Sigmoid colon (tissue), 7 donors: Measurements from ENCODE around the gene MTPN. TPM values are rescaled to one million over a fixed set of nuclear protein-coding genes. Genes with fewer than 3 reads are reported as not detected.

Experiments
- DNase-seq: peaks from one replicate; pipeline ENCODE4 v3.0.0-alpha.2; 2019
- H3K27ac ChIP-seq, 4 donors: fragments of 200-600 bp; sonication (generic); one replicate each; pipeline ENCODE4 v1.5.1; 2016 to 2019; ENCODE audit warnings: mild to moderate bottlenecking in 1 of 4
- H3K27me3 ChIP-seq, 3 donors: fragments of 200-600 bp; sonication (generic); one replicate each; pipeline ENCODE4 v1.5.1; 2019; ENCODE audit warnings: mild to moderate bottlenecking in 1 of 3
- H3K36me3 ChIP-seq, 4 donors: fragments of 200-600 bp; sonication (generic); one replicate each; pipeline ENCODE4 v1.5.1; 2016 to 2019
- H3K4me1 ChIP-seq, 4 donors: fragments of 200-600 bp; sonication (generic); one replicate each; pipeline ENCODE4 v1.5.1; 2017 to 2019
- H3K4me3 ChIP-seq, 4 donors: fragments of 200-600 bp; sonication (generic); one replicate each; pipeline ENCODE4 v1.5.1; 2017 to 2019; ENCODE audit warnings: mild to moderate bottlenecking in 2 of 4, moderate library complexity in 1 of 4
- H3K9me3 ChIP-seq, 4 donors: fragments of 200-600 bp in 3 of 4; sonication (generic) in 3 of 4; one replicate each; pipeline versions ENCODE4 v1.5.1 to v1.6.1; 2013 to 2019
- EP300 ChIP-seq, 4 donors: sonication (generic); formaldehyde crosslinking; IDR thresholded peaks; one replicate each; pipeline ENCODE4 v1.6.1; 2017; ENCODE audit warnings: antibody characterized with exemption in 4 of 4
- POLR2A ChIP-seq, 2 donors: fragments of 450-650 bp; IDR thresholded peaks; one replicate each; pipeline ENCODE4 v1.6.1; 2016; ENCODE audit warnings: antibody characterized with exemption in 2 of 2, mild to moderate bottlenecking in 2 of 2, moderate library complexity in 2 of 2
- POLR2AphosphoS5 ChIP-seq, 4 donors: sonication (generic); formaldehyde crosslinking; IDR thresholded peaks; one replicate each; pipeline ENCODE4 v1.6.1; 2017; ENCODE audit warnings: antibody characterized with exemption in 4 of 4
- WGBS, 2 donors: extraction: QIAGEN DNeasy Blood & Tissue Kit; methylation state at CpG; one replicate each; pipeline ENCODE4 v1.1.7; 2013; 5-methylcytosine and 5-hydroxymethylcytosine counted together
- intact Hi-C: fragments of 100-400 bp; cut with DNase I; formaldehyde crosslinking; loops from one replicate; pipeline ENCODE4 v1.15.1; 2023
- polyA plus RNA-seq, 3 donors: library from polyadenylated mRNA; stranded (reverse); fragments of 200-250 nt; gene quantifications; one replicate each; pipeline ENCODE4 v1.2.3, GENCODE V29; 2013
- total RNA-seq, 4 donors: library from RNA; depleted of rRNA; stranded (reverse); fragments of >200 nt; gene quantifications; one replicate each; pipeline ENCODE4 v1.1.0, GENCODE V29; 2016
- TF ChIP-seq, protein P1 (sequence below), 4 experiments: fragments of 450-650 bp in 3 of 4; fragments of 200-600 bp in 1 of 4; IDR thresholded peaks; one replicate each; pipeline ENCODE4 v1.5.1; 2016 to 2019; ENCODE audit warnings: antibody characterized with exemption in 4 of 4, mild to moderate bottlenecking in 3 of 4, moderate library complexity in 2 of 4
- donor health status: healthy with polysubstance abuse.
- donor health status: Bipolar disorder and iron deficiency.
- donor health status: healthy.

The MTPN gene
- total and polyA plus RNA-seq, 7 donors = 65.5 to 96.7 (median 79.5) TPM

DNA sequence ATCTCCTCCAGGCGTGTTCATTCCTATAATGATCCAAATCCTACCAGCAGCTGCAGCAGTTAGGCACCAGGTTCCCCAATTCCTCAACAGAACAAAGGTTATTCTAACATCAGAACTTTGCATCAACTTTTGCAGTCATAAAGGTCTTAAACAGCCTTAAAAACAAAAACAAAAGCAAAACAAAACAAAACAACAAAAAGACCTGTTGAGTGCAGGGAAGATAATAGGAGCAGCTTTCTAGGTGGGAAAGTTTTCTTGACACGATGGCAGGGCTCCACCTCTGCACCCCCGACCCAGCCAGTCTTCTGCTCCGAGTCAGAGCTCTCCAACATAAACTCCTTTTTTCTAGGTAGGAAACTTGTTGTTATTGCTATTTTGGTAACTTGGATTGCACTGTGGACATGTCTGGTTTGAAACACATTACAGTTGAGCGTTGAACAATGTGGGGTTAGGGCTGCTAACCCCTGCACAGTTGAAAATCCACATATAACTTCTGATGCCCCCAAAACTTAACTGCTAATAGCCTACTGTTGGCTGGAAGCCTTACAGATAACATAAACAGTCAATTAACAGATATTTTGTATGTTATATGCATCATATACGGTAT is 77.6 kb downstream of the MTPN start:
- 78 to 79% methylated on average over 6 of the region's 6 CpGs for WGBS, 2 donors
- Histone ChIP-seq H3K36me3 (no peaks in the 10 kb centered on the region), H3K4me1 (no peaks in the 10 kb centered on the region), H3K27me3 (no peaks in the 10 kb centered on the region), H3K9me3 (no peaks in the 10 kb centered on the region), H3K27ac (no peak overlapping the region), H3K4me3 (no peak overlapping the region)
- TF ChIP-seq POLR2AphosphoS5 (IDR thresholded peaks at IDR 0.05) (no peak), EP300 (IDR thresholded peaks at IDR 0.05) (no peak), POLR2A (IDR thresholded peaks at IDR 0.05) (no peak)
- TF ChIP-seq, protein P1, sequence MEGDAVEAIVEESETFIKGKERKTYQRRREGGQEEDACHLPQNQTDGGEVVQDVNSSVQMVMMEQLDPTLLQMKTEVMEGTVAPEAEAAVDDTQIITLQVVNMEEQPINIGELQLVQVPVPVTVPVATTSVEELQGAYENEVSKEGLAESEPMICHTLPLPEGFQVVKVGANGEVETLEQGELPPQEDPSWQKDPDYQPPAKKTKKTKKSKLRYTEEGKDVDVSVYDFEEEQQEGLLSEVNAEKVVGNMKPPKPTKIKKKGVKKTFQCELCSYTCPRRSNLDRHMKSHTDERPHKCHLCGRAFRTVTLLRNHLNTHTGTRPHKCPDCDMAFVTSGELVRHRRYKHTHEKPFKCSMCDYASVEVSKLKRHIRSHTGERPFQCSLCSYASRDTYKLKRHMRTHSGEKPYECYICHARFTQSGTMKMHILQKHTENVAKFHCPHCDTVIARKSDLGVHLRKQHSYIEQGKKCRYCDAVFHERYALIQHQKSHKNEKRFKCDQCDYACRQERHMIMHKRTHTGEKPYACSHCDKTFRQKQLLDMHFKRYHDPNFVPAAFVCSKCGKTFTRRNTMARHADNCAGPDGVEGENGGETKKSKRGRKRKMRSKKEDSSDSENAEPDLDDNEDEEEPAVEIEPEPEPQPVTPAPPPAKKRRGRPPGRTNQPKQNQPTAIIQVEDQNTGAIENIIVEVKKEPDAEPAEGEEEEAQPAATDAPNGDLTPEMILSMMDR (IDR thresholded peaks at IDR 0.05) = no peak
- intact Hi-C loops = loop anchor here (5.0 kb wide), 1 partner anchor 1303 kb away; no protein-coding TSS in a partner anchor
- no peak for DNase-seq

DNA sequence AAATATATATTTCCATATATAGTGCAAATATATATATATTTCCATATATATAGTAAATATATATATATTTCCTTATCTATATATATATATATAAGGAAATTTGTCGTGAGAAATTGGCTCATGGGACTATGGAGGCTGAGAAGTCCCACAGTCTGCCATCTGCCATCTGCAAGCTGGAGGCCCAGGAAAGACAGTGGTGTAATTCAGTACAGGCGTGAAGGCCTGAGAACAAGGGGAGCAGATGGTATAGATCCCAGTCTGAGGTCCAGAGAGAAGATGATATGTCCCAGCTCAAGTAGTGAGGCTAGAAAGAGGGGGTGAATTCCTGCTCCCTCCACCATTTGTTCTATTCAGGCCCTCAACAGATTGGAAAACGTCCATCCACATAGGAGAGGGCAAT is 78.9 kb downstream of the MTPN start:
- 58 to 82% methylated on average over 3 of the region's 3 CpGs for WGBS, 2 donors
- H3K36me3 ChIP-seq = no peaks in the 10 kb centered on the region
- no peak overlapping the region for H3K4me3 ChIP-seq
- intact Hi-C loops = no loop called here
- TF ChIP-seq, protein P1 (IDR thresholded peaks at IDR 0.05) = no peak
- no peak for TF ChIP-seq POLR2AphosphoS5 (IDR thresholded peaks at IDR 0.05)
- H3K4me1 ChIP-seq = no peaks in the 10 kb centered on the region
- H3K27ac ChIP-seq = no peak overlapping the region
- DNase-seq = no peak
- no peaks in the 10 kb centered on the region for H3K9me3 ChIP-seq
- no peaks in the 10 kb centered on the region for H3K27me3 ChIP-seq

DNA sequence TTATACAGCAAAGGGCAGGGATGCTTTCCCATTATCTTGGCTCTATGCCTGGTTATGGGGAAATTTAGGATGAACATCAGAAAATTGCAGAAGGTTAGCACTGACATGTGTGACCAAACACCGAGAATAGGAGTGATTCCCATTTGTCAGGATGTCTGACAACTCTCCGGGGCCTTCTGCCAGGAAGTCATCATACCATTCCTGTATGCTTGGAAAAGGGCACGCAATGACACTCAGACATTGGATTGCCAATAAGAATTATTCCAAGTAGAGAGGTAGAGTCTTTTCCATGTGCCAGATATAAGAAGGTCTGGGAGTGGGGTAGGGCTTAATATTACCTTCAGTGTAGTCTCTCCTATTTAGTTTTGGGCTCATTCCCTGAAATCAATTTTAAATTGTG is 82.3 kb downstream of the MTPN start:
- intact Hi-C loops = no loop called here
- Histone ChIP-seq H3K9me3 (no peaks in the 10 kb centered on the region), H3K36me3 (no peaks in the 10 kb centered on the region), H3K4me1 (peaks cover 0 to 8% (median 3%) of the 10 kb centered on the region in 4 donors), H3K27me3 (no peaks in the 10 kb centered on the region), H3K4me3 (no peak overlapping the region), H3K27ac (no peak overlapping the region)
- no peak for TF ChIP-seq POLR2A (IDR thresholded peaks at IDR 0.05)
- no peak for TF ChIP-seq POLR2AphosphoS5 (IDR thresholded peaks at IDR 0.05)
- no peak for TF ChIP-seq EP300 (IDR thresholded peaks at IDR 0.05)
- TF ChIP-seq, protein P1 (IDR thresholded peaks at IDR 0.05) = no peak
- WGBS, 2 donors = 90 to 92% methylated on average over 3 of the region's 3 CpGs
- no peak for DNase-seq

DNA sequence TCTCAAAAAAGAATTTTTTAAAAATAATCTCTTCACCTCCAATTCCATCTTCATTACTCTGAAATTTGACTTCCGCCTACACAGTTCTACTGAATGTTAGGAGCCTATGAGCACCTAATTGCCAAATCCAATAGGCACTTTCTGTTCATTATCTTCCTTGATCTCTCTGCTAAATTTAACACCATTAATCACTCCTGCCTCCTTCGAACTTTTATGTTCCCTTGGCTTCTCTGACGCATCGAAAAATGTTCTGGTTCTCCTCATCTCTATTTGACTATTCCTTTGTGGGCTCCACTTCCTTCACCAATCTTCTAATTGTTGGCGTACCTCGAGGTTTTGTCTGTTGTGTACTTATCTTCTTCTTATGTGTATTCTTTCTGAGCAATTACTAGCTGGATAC is 87.3 kb downstream of the MTPN start:
- H3K36me3 ChIP-seq = no peaks in the 10 kb centered on the region
- 91 to 93% methylated on average over 6 of the region's 6 CpGs for WGBS, 2 donors
- no peaks in the 10 kb centered on the region for H3K27me3 ChIP-seq
- H3K27ac ChIP-seq = peak overlapping the region in 1 of 4 donors; percentile 30
- H3K4me1 ChIP-seq = peaks cover 0 to 17% (median 9%) of the 10 kb centered on the region in 4 donors
- TF ChIP-seq POLR2AphosphoS5 (IDR thresholded peaks at IDR 0.05) (peak; percentile 53 to 80 (median 76)), EP300 (IDR thresholded peaks at IDR 0.05) (peak in 3 of 4 donors; percentile 58 to 75 (median 73)), POLR2A (IDR thresholded peaks at IDR 0.05) (no peak)
- TF ChIP-seq, protein P1 (IDR thresholded peaks at IDR 0.05) = no peak
- intact Hi-C loops = no loop called here
- no peaks in the 10 kb centered on the region for H3K9me3 ChIP-seq
- no peak overlapping the region for H3K4me3 ChIP-seq
- DNase-seq = no peak

DNA sequence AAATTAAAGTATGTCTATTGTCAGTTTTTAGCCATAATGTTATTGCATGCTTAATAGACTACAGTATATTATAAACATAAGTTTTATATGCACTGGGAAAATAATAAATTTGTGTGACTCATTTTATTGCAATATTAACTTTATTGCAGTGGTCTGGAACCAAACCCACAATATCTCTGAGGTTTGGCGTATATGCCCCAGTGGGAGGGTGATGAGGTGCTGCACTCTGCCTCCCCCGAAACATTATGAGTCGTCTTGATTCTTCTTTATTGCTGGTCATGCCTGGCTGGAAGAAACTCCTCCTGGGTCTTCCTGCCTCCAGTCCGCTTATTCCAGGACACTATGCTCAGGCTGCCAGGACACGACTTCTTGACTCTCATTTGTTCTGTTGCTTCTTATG is 88.4 kb downstream of the MTPN start:
- no peak for DNase-seq
- intact Hi-C loops = no loop called here
- no peaks in the 10 kb centered on the region for H3K9me3 ChIP-seq
- TF ChIP-seq POLR2AphosphoS5 (IDR thresholded peaks at IDR 0.05) (peak; percentile 6 to 63 (median 40)), EP300 (IDR thresholded peaks at IDR 0.05) (peak in 2 of 4 donors; percentile 16 to 47)
- TF ChIP-seq, protein P1 (IDR thresholded peaks at IDR 0.05) = no peak
- peaks cover 0 to 17% (median 9%) of the 10 kb centered on the region in 4 donors for H3K4me1 ChIP-seq
- H3K4me3 ChIP-seq = no peak overlapping the region
- no peaks in the 10 kb centered on the region for H3K36me3 ChIP-seq
- WGBS, 2 donors = 65 to 81% methylated on average over 5 of the region's 5 CpGs
- no peaks in the 10 kb centered on the region for H3K27me3 ChIP-seq
- peak overlapping the region in 2 of 4 donors; percentile 25 to 30 for H3K27ac ChIP-seq
